ENCODE measurements around the gene MTX1. TPM values are rescaled to one million over a fixed set of nuclear protein-coding genes. Genes with fewer than 3 reads are reported as not detected.

The MTX1 gene
- total and polyA plus RNA-seq, 2 of the 4 experiments (the other 2 are of a cell fraction), result 67.2 to 73.7 TPM

DNA sequence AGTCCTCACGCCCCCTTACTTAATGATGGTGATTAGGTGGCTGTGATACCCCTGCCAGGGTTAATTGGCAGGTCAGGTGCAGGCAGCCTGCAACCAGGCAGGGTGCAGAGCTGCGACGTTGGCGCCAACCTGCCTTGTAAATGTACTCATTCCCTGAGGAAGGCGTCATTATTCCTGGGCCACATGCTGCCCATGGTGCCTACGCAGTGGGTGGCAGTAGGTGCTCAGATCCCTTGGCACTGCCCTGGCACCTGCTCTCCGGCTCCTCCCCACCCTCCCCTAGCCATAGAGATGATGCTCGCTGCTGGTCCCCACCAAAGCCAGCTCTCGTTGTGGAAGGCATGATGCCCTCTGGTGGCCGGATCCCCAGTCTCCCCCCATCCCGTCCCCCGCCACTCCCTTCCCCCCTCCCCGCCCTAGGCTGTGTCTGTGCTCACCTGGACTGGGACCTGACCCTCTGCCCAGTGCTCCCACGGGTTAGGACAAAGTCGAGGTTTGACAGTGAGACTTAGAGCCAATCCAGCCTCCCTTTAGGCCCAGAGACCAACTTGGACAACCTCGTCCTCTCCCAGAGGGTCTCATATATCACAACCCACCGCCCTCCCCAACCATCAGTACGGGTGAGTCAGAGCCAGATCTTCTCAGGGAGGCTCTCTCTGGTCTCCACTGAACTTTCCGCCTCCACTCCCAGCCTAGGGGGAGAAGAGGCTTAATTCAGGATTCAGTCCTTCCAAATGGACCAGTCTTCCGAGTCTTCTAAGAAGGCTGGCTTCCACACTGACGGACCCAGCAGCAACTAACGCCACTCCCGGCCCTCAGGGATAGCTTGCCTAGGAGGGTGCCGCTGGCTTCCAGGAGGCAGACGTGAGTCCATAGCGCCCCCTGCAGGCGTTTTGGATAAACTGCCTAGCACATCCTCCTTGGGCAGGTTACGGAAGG lies 41.1 kb upstream of the MTX1 start:
- no peaks in the 10 kb centered on the region for H3K9me3 ChIP-seq (ENCODE audit: control insufficient read depth, insufficient read depth, low read length)
- no peak overlapping the region for H4K5ac ChIP-seq (ENCODE audit: low read depth, low read length)
- no peak overlapping the region for H3K9ac ChIP-seq (ENCODE audit: low read depth, low read length)
- H2BK120ac ChIP-seq (ENCODE audit: low read depth, low read length), result no peak overlapping the region
- no peak overlapping the region for H3K14ac ChIP-seq (replicated peaks; ENCODE audit: low read depth, low read length)
- dilution Hi-C loops (cut with HindIII; ENCODE audit: low sequenced_read_pairs, unreplicated experiment) (no loop called here), in situ Hi-C loops (cut with MboI; ENCODE audit: low sequenced_read_pairs) (loop anchor here (5.0 kb wide), 1 partner anchor 75 kb away; no protein-coding TSS in a partner anchor), intact Hi-C loops (cut with micrococcal nuclease) (loop anchor here (1.0 kb wide), 2 partner anchors 32 to 76 kb away; partner anchors contain the start of gene SLC50A1)
- ChIA-PET CTCF (interaction anchor here (0.8 to 3.1 kb wide), 10 partner anchors 11 to 682 kb away, joined by 3 to 18 read pairs (median 4); no protein-coding TSS in a partner anchor), POLR2A (ENCODE audit: unreplicated experiment) (interaction anchor here (0.6 kb wide), 1 partner anchor 283 kb away, joined by 9 read pairs; no protein-coding TSS in a partner anchor)
- peaks cover 0 to 15% of the 10 kb centered on the region in 2 experiments for H3K79me1 ChIP-seq (ENCODE audit: low read depth in 1 of 2, low read length in 2 of 2)
- no TSS peak for BruUV-seq (replicated peaks)
- H3K23ac ChIP-seq (ENCODE audit: low read depth, low read length), result no peak overlapping the region
- H4K20me1 ChIP-seq (ENCODE audit: insufficient read depth, low read length), result no peaks in the 10 kb centered on the region
- H3K4ac ChIP-seq (ENCODE audit: low read depth, low read length), result no peak overlapping the region
- H2BK20ac ChIP-seq (ENCODE audit: low read depth, low read length), result no peak overlapping the region
- no peak overlapping the region for H3K18ac ChIP-seq (ENCODE audit: low read depth, low read length)
- DNase-seq (peak; percentile 72), ATAC-seq (ENCODE audit: low read depth) (peak; percentile 81)
- H3K4me3 ChIP-seq (ENCODE audit: insufficient read depth, low read depth, low read length), result no peak overlapping the region
- peaks cover 16% of the 10 kb centered on the region for H3K36me3 ChIP-seq (ENCODE audit: control insufficient read depth, insufficient read depth, low read length)
- no peak overlapping the region for H4K91ac ChIP-seq (ENCODE audit: insufficient read depth, low read depth, low read length)
- H3K9me1 ChIP-seq (ENCODE audit: insufficient read depth, low read length), result no peaks in the 10 kb centered on the region; the same call in 1 of the 2 replicates
- H2AK5ac ChIP-seq (ENCODE audit: low read depth, low read length), result peak overlapping the region; percentile 20
- no peak overlapping the region for H2BK15ac ChIP-seq (ENCODE audit: low read depth, low read length)
- peaks cover 6% of the 10 kb centered on the region; the same call in 1 of the 2 replicates for H3K27me3 ChIP-seq (ENCODE audit: control insufficient read depth, insufficient read depth, low read length)
- no peak overlapping the region for H2BK5ac ChIP-seq (ENCODE audit: low read depth, low read length, poor library complexity, severe bottlenecking)
- H3K4me2 ChIP-seq (ENCODE audit: low read depth, low read length), result peak overlapping the region; percentile 60
- H3K4me1 ChIP-seq (ENCODE audit: control insufficient read depth, insufficient read depth, low read length), result peaks cover 4% of the 10 kb centered on the region; the same call in 1 of the 2 replicates
- H2AFZ ChIP-seq (replicated peaks; ENCODE audit: low read length, poor library complexity), result peak overlapping the region; percentile 60
- H4K8ac ChIP-seq (ENCODE audit: low read depth in 2 of 2, low read length in 2 of 2), result no peak overlapping the region
- WGBS, 2 experiments (ENCODE audit: extremely low coverage in 2 of 2, insufficient read length in 1 of 2), result 15% methylated on average over 12 of the region's 28 CpGs; no CpG with 5 or more reads in 1 of the 2 experiments
- no peak overlapping the region for H3K56ac ChIP-seq (ENCODE audit: extremely low read depth, insufficient read depth, low read length)
- H3K27ac ChIP-seq (ENCODE audit: insufficient read depth, low read length), result no peak overlapping the region
- H2AK9ac ChIP-seq (replicated peaks; ENCODE audit: low read depth, low read length, poor library complexity), result peak overlapping the region; percentile 57
- TF ChIP-seq MXI1 (IDR thresholded peaks at IDR 0.05; ENCODE audit: borderline replicate concordance, low read depth, low read length) (no peak), CEBPB (IDR thresholded peaks at IDR 0.05; ENCODE audit: low read depth, low read length) (no peak), MAFK (IDR thresholded peaks at IDR 0.05; ENCODE audit: low read depth, low read length) (no peak), BHLHE40 (IDR thresholded peaks at IDR 0.05; ENCODE audit: low read depth, low read length) (no peak), RCOR1 (IDR thresholded peaks at IDR 0.05; ENCODE audit: insufficient replicate concordance, low read length) (no peak), CHD1 (IDR thresholded peaks at IDR 0.05; ENCODE audit: low read depth, low read length) (no peak), NFE2L2 (IDR thresholded peaks at IDR 0.05; ENCODE audit: low read depth, low read length) (no peak), SMC3 (IDR thresholded peaks at IDR 0.05; ENCODE audit: low read depth, low read length) (peak; percentile 89), POLR2A (IDR thresholded peaks at IDR 0.05; ENCODE audit: low read depth, low read length) (peak; percentile 39), RAD21 (IDR thresholded peaks at IDR 0.05; ENCODE audit: low read length) (peak; percentile 95), FOS (IDR thresholded peaks at IDR 0.05; ENCODE audit: low read depth, low read length) (no peak), RFX5 (IDR thresholded peaks at IDR 0.05; ENCODE audit: low read depth, low read length) (no peak), MAZ (IDR thresholded peaks at IDR 0.05; ENCODE audit: borderline replicate concordance, low read depth, low read length) (no peak; the same call in 1 of the 2 replicates)
- TF ChIP-seq, protein P1, sequence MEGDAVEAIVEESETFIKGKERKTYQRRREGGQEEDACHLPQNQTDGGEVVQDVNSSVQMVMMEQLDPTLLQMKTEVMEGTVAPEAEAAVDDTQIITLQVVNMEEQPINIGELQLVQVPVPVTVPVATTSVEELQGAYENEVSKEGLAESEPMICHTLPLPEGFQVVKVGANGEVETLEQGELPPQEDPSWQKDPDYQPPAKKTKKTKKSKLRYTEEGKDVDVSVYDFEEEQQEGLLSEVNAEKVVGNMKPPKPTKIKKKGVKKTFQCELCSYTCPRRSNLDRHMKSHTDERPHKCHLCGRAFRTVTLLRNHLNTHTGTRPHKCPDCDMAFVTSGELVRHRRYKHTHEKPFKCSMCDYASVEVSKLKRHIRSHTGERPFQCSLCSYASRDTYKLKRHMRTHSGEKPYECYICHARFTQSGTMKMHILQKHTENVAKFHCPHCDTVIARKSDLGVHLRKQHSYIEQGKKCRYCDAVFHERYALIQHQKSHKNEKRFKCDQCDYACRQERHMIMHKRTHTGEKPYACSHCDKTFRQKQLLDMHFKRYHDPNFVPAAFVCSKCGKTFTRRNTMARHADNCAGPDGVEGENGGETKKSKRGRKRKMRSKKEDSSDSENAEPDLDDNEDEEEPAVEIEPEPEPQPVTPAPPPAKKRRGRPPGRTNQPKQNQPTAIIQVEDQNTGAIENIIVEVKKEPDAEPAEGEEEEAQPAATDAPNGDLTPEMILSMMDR (conservative IDR thresholded peaks at IDR 0.05; ENCODE audit: low read depth, low read length), result peak; percentile 94
- TF ChIP-seq, protein P2, sequence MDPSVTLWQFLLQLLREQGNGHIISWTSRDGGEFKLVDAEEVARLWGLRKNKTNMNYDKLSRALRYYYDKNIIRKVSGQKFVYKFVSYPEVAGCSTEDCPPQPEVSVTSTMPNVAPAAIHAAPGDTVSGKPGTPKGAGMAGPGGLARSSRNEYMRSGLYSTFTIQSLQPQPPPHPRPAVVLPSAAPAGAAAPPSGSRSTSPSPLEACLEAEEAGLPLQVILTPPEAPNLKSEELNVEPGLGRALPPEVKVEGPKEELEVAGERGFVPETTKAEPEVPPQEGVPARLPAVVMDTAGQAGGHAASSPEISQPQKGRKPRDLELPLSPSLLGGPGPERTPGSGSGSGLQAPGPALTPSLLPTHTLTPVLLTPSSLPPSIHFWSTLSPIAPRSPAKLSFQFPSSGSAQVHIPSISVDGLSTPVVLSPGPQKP (IDR thresholded peaks at IDR 0.05; ENCODE audit: borderline replicate concordance, low read depth, low read length), result no peak
